Parathyroid adenoma (tissue), 2 donors: ENCODE results near the gene DCHS1.
A peak's percentile ranks its signal among the peaks of the same experiment; 100 is the strongest.

Source experiments
- H2AFZ ChIP-seq: fragments of 300-600 bp; sonication (generic); one replicate; pipeline ENCODE4 v1.7.0; 2017; ENCODE audit warnings: antibody characterized with exemption, mild to moderate bottlenecking
- H3K27ac ChIP-seq: fragments of 300-600 bp; sonication (generic); one replicate; pipeline ENCODE4 v1.7.0; 2017
- H3K27me3 ChIP-seq: fragments of 300-600 bp; sonication (generic); one replicate; pipeline ENCODE4 v1.7.0; 2017; ENCODE audit warnings: low read length; ENCODE audit not compliant: control insufficient read depth, insufficient read depth
- H3K36me3 ChIP-seq: fragments of 300-600 bp; sonication (generic); one replicate; pipeline ENCODE4 v1.7.0; 2017; ENCODE audit warnings: low read length; ENCODE audit not compliant: control insufficient read depth, insufficient read depth
- H3K4me1 ChIP-seq: fragments of 300-600 bp; sonication (generic); one replicate; pipeline ENCODE4 v1.7.0; 2017; ENCODE audit warnings: control low read depth
- H3K4me2 ChIP-seq: fragments of 300-600 bp; sonication (generic); one replicate; pipeline ENCODE4 v1.7.0; 2017; ENCODE audit warnings: low read length
- H3K4me3 ChIP-seq: fragments of 300-600 bp; sonication (generic); one replicate; pipeline ENCODE4 v1.7.0; 2017; ENCODE audit warnings: low read depth, low read length
- H3K79me2 ChIP-seq: fragments of 300-600 bp; sonication (generic); one replicate; pipeline ENCODE4 v1.7.0; 2017; ENCODE audit warnings: control low read depth
- H3K9ac ChIP-seq: fragments of 300-600 bp; sonication (generic); one replicate; pipeline ENCODE4 v1.7.0; 2017; ENCODE audit warnings: mild to moderate bottlenecking
- H3K9me3 ChIP-seq: fragments of 300-600 bp; sonication (generic); one replicate; pipeline ENCODE4 v1.7.0; 2017; ENCODE audit warnings: low read length; ENCODE audit not compliant: control insufficient read depth
- CTCF ChIP-seq: fragments of 300-600 bp; sonication (generic); IDR thresholded peaks from one replicate; pipeline ENCODE4 v1.7.0; 2017; ENCODE audit warnings: antibody characterized with exemption, mild to moderate bottlenecking
- donor health status: primary hyperparathyroidism.

Gene DCHS1

GRCh38 chr11:6611092-6611962 lies 44.3 kb downstream of the DCHS1 start:
- Histone ChIP-seq H3K9me3 (no peaks in the 10 kb centered on the region), H3K36me3 (no peaks in the 10 kb centered on the region), H3K79me2 (peaks cover 3% of the 10 kb centered on the region), H3K27ac (peak overlapping the region; percentile 67), H3K27me3 (no peaks in the 10 kb centered on the region), H3K4me1 (peaks cover 6% of the 10 kb centered on the region), H3K4me3 (peak overlapping the region; percentile 47), H2AFZ (peak overlapping the region; percentile 56), H3K4me2 (peak overlapping the region; percentile 73), H3K9ac (no peak overlapping the region)
- no peak for TF ChIP-seq CTCF

- Histone ChIP-seq H3K36me3 (no peaks in the 10 kb centered on the region), H3K27me3 (no peaks in the 10 kb centered on the region), H3K9me3 (no peaks in the 10 kb centered on the region), H3K4me1 (peaks cover 11% of the 10 kb centered on the region), H3K4me3 (no peak overlapping the region), H3K9ac (no peak overlapping the region), H2AFZ (no peak overlapping the region), H3K4me2 (no peak overlapping the region), H3K27ac (no peak overlapping the region), H3K79me2 (peaks cover 10% of the 10 kb centered on the region)
- no peak for TF ChIP-seq CTCF
These were observed 45.0 kb downstream of the DCHS1 start for GRCh38 chr11:6610591-6610990.

- no peak overlapping the region for H3K4me2 ChIP-seq
- H3K9me3 ChIP-seq, result no peaks in the 10 kb centered on the region
- peaks cover 12% of the 10 kb centered on the region for H3K79me2 ChIP-seq
- peaks cover 11% of the 10 kb centered on the region for H3K4me1 ChIP-seq
- H3K4me3 ChIP-seq, result no peak overlapping the region
- H3K27me3 ChIP-seq, result no peaks in the 10 kb centered on the region
- no peak overlapping the region for H3K9ac ChIP-seq
- H3K36me3 ChIP-seq, result no peaks in the 10 kb centered on the region
- TF ChIP-seq CTCF, result no peak
- no peak overlapping the region for H3K27ac ChIP-seq
- no peak overlapping the region for H2AFZ ChIP-seq
These were observed 46.0 kb downstream of the DCHS1 start for GRCh38 chr11:6609502-6610015.

GRCh38 chr11:6608726-6609501 lies 46.7 kb downstream of the DCHS1 start:
- H3K27ac ChIP-seq, result no peak overlapping the region
- no peaks in the 10 kb centered on the region for H3K9me3 ChIP-seq
- no peak for TF ChIP-seq CTCF
- H3K4me1 ChIP-seq, result peaks cover 11% of the 10 kb centered on the region
- H3K79me2 ChIP-seq, result peaks cover 16% of the 10 kb centered on the region
- no peak overlapping the region for H3K4me2 ChIP-seq
- no peak overlapping the region for H3K4me3 ChIP-seq
- no peaks in the 10 kb centered on the region for H3K27me3 ChIP-seq
- no peak overlapping the region for H3K9ac ChIP-seq
- H3K36me3 ChIP-seq, result no peaks in the 10 kb centered on the region
- no peak overlapping the region for H2AFZ ChIP-seq
